IPS-18a (cell line): ENCODE data around the gene ATG2B.

Source experiments
- H3K27ac ChIP-seq: one replicate; pipeline ENCODE4 v1.5.1; 2013; ENCODE audit warnings: low read length
- H3K27me3 ChIP-seq: one replicate; pipeline ENCODE4 v1.6.1; 2013; ENCODE audit warnings: mild to moderate bottlenecking, low read length; ENCODE audit not compliant: control insufficient read depth, insufficient read depth
- H3K36me3 ChIP-seq: one replicate; pipeline ENCODE4 v1.6.1; 2013; ENCODE audit warnings: low read depth, low read length; ENCODE audit not compliant: control insufficient read depth
- H3K4me1 ChIP-seq: one replicate; pipeline ENCODE4 v1.6.1; 2013; ENCODE audit warnings: low read depth, low read length; ENCODE audit not compliant: control insufficient read depth
- H3K4me3 ChIP-seq: one replicate; pipeline ENCODE4 v1.5.1; 2013; ENCODE audit warnings: low read length
- H3K9ac ChIP-seq: one replicate; pipeline ENCODE4 v1.6.1; 2013; ENCODE audit warnings: mild to moderate bottlenecking, low read length, moderate library complexity
- H3K9me3 ChIP-seq: one replicate; pipeline ENCODE4 v1.6.1; 2013; ENCODE audit warnings: low read depth, low read length; ENCODE audit not compliant: control insufficient read depth

The ATG2B gene

DNA sequence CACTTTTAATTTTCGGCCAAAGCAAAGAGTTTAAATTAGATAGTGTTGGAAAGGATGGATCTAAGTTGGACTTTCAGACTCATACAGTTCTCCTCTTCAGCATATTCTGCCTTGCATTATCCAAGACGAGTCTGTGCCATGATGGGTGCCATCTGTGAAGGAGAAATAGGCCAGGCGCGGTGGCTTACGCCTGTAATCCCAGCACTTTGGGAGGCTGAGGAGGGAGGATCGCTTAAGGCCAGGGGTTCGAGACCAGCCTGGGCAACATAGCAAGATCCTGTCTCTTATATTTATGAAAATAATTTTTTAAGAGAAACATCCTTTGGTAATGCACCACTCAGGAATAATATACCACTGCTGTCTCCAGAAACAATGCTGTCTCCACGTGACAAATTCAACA, 35.3 kb upstream of the ATG2B start:
- Histone ChIP-seq H3K4me3 (no peak overlapping the region), H3K36me3 (no peaks in the 10 kb centered on the region), H3K9me3 (no peaks in the 10 kb centered on the region), H3K9ac (no peak overlapping the region), H3K27ac (no peak overlapping the region), H3K27me3 (peaks cover under 1% of the 10 kb centered on the region), H3K4me1 (no peaks in the 10 kb centered on the region)

DNA sequence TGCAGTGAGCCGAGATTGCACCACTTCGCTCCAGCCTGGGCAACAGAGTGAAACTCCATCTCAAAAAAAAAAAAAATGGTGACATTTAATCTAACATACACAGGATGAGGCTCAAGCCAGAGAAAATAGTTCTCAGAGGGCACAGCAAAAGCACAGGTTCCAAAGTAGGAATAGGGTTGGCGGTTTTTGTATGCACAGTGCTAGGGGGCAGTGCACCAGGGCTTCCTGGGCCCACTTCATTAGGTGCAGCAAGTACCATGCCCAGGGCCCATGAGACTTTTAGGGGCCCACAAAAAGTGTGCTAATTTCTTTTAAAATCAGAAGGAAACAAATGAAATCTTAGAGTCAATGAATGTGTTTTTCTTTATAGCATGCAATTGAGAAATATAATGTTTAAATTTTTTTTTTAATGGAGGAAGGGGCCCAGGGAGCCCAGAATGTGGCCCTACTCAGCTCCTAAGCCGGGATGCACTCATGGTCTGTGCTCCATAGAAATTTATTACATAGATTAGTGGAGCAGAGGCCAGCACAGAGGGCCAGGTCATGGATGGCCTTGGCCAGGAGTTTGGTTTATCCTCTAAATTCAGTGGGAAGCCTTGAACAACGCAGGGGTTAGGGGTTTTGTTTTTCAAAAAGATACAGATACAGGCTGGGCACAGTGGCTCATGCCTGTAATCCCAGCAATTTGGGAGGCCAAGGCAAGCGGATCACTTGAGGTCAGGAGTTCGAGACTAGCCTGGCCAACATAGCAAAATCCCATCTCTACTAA, 31.1 kb upstream of the ATG2B start:
- Histone ChIP-seq H3K36me3 (no peaks in the 10 kb centered on the region), H3K27ac (no peak overlapping the region), H3K9ac (no peak overlapping the region), H3K4me1 (no peaks in the 10 kb centered on the region), H3K4me3 (no peak overlapping the region), H3K9me3 (no peaks in the 10 kb centered on the region), H3K27me3 (peaks cover 25% of the 10 kb centered on the region)

DNA sequence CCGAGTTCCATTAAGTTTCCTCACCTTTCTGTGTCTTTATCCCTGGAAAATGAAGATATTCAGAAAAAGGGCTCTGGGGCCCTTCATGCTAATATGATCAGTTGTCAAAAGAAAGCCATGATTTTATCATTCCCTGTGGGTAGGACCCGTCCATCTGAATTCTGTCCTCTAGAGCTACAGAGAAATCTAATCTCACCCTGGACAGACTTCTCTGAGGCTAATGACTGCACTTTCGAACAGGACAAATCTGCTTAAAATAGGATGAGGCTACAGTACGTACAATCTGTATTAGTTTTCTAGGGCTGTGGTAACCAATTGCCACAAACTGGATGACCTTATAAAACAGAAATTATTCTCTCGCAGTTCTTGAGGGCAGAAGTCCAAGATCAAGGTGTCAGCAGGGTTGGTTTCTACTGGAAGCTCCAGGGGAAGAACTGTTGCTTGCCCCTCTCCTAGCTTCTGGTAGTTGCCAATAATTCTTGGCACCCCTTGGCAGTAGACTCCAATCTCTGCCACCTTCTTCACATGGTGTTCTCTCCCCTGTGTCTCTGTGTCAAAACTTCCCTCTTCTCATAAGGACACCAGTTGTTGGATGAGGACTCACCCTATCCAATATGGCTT, 30.0 kb upstream of the ATG2B start:
- Histone ChIP-seq H3K9me3 (no peaks in the 10 kb centered on the region), H3K9ac (no peak overlapping the region), H3K4me3 (peak overlapping the region; percentile 69)

GRCh38 chr14:96391293-96392118, 28.4 kb upstream of the ATG2B start:
- Histone ChIP-seq H3K27ac (no peak overlapping the region), H3K36me3 (no peaks in the 10 kb centered on the region), H3K9me3 (no peaks in the 10 kb centered on the region), H3K4me1 (no peaks in the 10 kb centered on the region), H3K27me3 (peaks cover 25% of the 10 kb centered on the region), H3K4me3 (peak overlapping the region; percentile 84), H3K9ac (peak overlapping the region; percentile 80)

More for the DNA sequence above, 30.0 kb upstream of the ATG2B start:
- Histone ChIP-seq H3K27ac (no peak overlapping the region), H3K4me1 (no peaks in the 10 kb centered on the region), H3K27me3 (peaks cover 25% of the 10 kb centered on the region), H3K36me3 (no peaks in the 10 kb centered on the region)

DNA sequence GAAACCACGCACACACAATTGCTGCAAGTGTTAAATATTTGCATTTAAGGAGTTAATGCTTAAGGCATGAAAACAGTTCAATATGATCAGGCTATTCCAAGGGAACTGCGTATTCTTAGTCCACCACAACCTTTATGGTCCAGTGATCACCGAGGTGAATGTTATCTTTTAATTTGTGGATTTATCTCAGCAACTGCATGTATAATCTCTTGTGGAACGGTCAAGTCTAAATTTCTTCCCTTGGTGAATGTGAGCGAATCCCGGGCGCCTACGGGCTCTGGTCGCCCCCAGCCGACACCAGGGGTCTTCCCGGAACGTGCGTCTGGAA, 27.8 kb upstream of the ATG2B start:
- Histone ChIP-seq H3K36me3 (peaks cover under 1% of the 10 kb centered on the region), H3K27me3 (peaks cover 25% of the 10 kb centered on the region), H3K27ac (no peak overlapping the region), H3K9ac (peak overlapping the region; percentile 80), H3K4me1 (no peaks in the 10 kb centered on the region), H3K9me3 (no peaks in the 10 kb centered on the region), H3K4me3 (peak overlapping the region; percentile 84)

- H3K9ac ChIP-seq: no peak overlapping the region
- no peaks in the 10 kb centered on the region for H3K4me1 ChIP-seq
- no peaks in the 10 kb centered on the region for H3K9me3 ChIP-seq
- peaks cover 33% of the 10 kb centered on the region for H3K36me3 ChIP-seq
- H3K27me3 ChIP-seq: peaks cover 6% of the 10 kb centered on the region
- H3K27ac ChIP-seq: no peak overlapping the region
- H3K4me3 ChIP-seq: no peak overlapping the region
These were observed 22.2 kb upstream of the ATG2B start for GRCh38 chr14:96385385-96385784.

GRCh38 chr14:96384740-96385139, 21.6 kb upstream of the ATG2B start:
- Histone ChIP-seq H3K27me3 (no peaks in the 10 kb centered on the region), H3K4me3 (no peak overlapping the region), H3K36me3 (peaks cover 34% of the 10 kb centered on the region), H3K9me3 (no peaks in the 10 kb centered on the region), H3K4me1 (no peaks in the 10 kb centered on the region), H3K27ac (no peak overlapping the region), H3K9ac (no peak overlapping the region)

DNA sequence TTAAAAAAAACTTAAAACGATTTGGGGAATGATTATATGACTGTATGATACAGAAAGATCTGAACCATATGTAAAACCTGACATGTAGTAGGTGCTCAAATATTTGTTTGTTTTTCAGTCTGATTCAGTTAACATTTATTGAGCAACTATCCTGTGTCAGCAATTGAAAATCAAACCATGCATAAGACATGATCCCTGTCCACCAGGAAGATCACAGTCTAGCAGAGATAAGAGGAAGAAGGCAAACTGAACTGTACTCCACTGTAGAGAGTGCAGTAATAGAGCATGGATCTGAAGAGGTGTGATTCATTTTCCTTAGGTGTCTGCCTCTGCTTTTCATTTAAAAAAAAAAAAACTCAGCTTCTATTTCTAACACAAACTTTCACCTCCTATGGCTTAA, 20.9 kb upstream of the ATG2B start:
- Histone ChIP-seq H3K27ac (no peak overlapping the region), H3K36me3 (peaks cover 34% of the 10 kb centered on the region), H3K4me1 (no peaks in the 10 kb centered on the region), H3K4me3 (no peak overlapping the region), H3K9me3 (no peaks in the 10 kb centered on the region), H3K27me3 (no peaks in the 10 kb centered on the region), H3K9ac (no peak overlapping the region)

DNA sequence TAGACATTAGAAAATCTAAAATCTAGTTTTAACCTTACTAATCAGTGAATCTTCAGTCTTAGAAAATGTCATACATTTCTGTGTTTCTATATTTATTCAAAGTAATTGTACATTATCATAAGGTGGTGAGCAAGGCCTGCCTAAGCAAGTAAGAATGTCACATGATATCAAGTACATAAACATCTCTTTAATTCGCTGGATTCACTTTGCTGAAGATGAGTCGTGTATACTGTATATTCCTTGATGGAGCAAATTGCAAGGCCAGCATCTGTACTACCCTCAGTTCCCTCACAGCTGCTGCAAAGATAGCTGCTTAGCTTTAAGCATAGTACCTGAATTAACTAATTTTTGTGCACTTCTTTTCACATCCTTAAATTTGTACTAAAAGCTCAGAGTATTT, 20.3 kb upstream of the ATG2B start:
- Histone ChIP-seq H3K4me3 (no peak overlapping the region), H3K9ac (no peak overlapping the region), H3K9me3 (no peaks in the 10 kb centered on the region), H3K36me3 (peaks cover 34% of the 10 kb centered on the region), H3K27me3 (no peaks in the 10 kb centered on the region), H3K27ac (no peak overlapping the region), H3K4me1 (no peaks in the 10 kb centered on the region)

DNA sequence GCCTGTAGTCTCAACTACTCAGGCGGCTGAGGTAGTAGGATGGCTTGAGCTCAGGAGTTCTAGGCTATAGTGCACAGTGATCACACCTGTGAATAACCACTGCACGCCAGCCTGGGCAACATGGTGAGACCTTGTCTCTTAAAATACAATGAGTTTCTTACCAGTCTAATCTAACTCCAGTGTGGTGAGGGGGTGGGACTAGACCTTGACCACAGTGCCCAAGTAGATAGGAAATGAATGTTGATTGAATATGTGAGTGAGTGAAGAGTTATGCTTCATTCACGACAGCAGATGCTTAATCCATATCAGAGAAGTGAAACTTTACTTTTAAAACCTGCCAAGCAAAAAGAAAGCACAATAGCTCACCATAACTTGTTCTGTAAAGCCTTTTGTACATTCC, 17.6 kb upstream of the ATG2B start:
- no peaks in the 10 kb centered on the region for H3K9me3 ChIP-seq
- peaks cover 32% of the 10 kb centered on the region for H3K36me3 ChIP-seq
- no peak overlapping the region for H3K27ac ChIP-seq
- H3K4me3 ChIP-seq: no peak overlapping the region
- no peaks in the 10 kb centered on the region for H3K27me3 ChIP-seq
- H3K4me1 ChIP-seq: peaks cover 3% of the 10 kb centered on the region
- no peak overlapping the region for H3K9ac ChIP-seq

- H3K9me3 ChIP-seq: no peaks in the 10 kb centered on the region
- H3K4me1 ChIP-seq: peaks cover 3% of the 10 kb centered on the region
- H3K9ac ChIP-seq: no peak overlapping the region
- H3K36me3 ChIP-seq: peaks cover 3% of the 10 kb centered on the region
- no peak overlapping the region for H3K4me3 ChIP-seq
- H3K27ac ChIP-seq: no peak overlapping the region
- no peaks in the 10 kb centered on the region for H3K27me3 ChIP-seq
These were observed 13.0 kb upstream of the ATG2B start for GRCh38 chr14:96376093-96376492.
